GM18867 (cell line): ENCODE measurements around the gene NEGR1.

Source experiments
- ATAC-seq: cut with Tn5 transposase; IDR thresholded peaks from one replicate; pipeline ENCODE4 v1.9.1; 2021; ENCODE audit warnings: mild to moderate bottlenecking, moderate library complexity; ENCODE audit not compliant: unreplicated experiment

The NEGR1 gene

DNA sequence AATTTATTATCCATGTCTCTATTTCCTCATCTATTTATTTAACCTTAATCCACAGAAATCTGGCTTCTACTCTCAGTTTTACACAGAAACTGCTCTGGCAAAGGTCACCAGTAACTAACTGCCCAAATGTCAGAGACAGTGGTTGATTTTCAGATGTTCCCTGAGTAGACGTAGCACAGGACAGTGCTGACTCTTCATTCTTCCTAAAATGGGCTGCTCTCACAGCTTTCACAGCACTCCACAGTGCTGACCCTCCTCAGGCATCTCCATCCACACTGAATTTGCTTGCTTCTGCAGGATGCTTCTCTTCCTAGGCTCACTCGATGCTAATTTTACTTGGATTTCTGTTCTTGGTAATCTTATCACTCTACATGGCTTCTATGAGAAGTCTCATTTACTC lies 693.3 kb downstream of the NEGR1 start:
- no peak for ATAC-seq

- no peak for ATAC-seq
Measured at GRCh38 chr1:71587961-71588360, 694.4 kb downstream of the NEGR1 start.

GRCh38 chr1:71586030-71586429 lies 696.3 kb downstream of the NEGR1 start:
- peak; percentile 56 for ATAC-seq

GRCh38 chr1:71583756-71584155 lies 698.6 kb downstream of the NEGR1 start:
- no peak for ATAC-seq

- ATAC-seq, result no peak
Measured at GRCh38 chr1:71582673-71583072, 699.7 kb downstream of the NEGR1 start.

- ATAC-seq, result no peak
Measured at GRCh38 chr1:71577451-71578131, 704.7 kb downstream of the NEGR1 start.

DNA sequence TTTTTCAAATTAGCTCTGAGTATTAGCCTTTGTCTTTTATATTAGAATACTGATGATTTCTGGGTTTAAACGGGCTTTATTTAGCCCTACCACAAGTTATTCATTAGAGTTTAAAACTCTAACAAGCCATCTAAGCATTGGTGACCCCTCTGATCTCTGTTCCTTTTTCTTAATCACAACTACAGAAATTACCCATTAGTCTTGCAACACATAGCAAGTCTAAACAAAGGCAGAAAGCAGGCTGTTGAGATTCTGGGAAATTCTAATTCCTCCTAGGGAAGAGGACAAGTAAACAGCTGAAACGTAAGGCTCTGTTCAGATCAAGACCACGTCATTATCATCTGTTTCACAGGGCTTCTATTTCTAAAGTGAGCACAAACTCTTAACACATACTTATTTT lies 710.3 kb downstream of the NEGR1 start:
- ATAC-seq, result peak; percentile 61

- ATAC-seq, result no peak
Measured at GRCh38 chr1:71566413-71566812, 715.9 kb downstream of the NEGR1 start.

GRCh38 chr1:71565831-71566230 lies 716.5 kb downstream of the NEGR1 start:
- no peak for ATAC-seq

GRCh38 chr1:71565262-71565661 lies 717.1 kb downstream of the NEGR1 start:
- ATAC-seq, result no peak

DNA sequence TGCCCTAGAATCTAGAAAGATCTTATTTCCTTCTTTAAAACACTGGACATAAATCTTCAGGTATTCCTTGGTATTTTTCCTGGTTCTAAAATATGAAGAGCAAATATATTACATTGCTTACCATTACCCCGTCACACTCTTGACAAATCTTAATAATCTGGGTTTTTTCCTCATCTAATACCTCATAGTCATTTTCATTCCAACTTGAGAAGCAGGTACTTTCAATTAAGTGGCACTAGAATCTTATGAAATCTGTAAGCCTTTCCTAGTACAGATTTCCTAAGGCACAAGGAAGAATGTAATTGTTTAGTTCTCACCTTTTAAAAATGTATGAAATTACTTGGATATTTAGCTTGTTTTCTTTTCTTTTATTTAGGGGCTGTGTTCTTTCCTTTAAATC lies 720.0 kb downstream of the NEGR1 start:
- no peak for ATAC-seq

- ATAC-seq, result no peak
Measured at GRCh38 chr1:71561729-71562128, 720.6 kb downstream of the NEGR1 start.

GRCh38 chr1:71561206-71561605 lies 721.1 kb downstream of the NEGR1 start:
- ATAC-seq, result no peak

DNA sequence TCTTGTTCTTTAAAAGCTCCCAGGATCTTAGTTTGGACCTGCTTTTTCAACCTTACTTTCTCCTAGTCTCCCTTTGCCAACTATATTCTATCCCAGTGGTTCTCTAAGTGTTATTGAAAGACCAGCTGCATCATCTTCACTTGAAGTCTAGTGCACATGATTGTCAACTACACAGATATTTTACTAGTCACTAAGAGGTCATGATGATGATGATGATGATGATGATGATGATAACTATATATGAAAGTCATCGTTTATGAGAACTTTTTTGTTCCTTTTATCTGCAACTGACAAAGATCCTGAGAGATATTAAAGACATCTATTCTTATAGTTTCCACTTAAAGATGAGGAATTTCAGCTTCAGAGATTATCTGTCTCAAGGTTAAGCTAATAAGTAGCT lies 722.5 kb downstream of the NEGR1 start:
- ATAC-seq, result no peak

GRCh38 chr1:71557138-71557537 lies 725.2 kb downstream of the NEGR1 start:
- no peak for ATAC-seq

DNA sequence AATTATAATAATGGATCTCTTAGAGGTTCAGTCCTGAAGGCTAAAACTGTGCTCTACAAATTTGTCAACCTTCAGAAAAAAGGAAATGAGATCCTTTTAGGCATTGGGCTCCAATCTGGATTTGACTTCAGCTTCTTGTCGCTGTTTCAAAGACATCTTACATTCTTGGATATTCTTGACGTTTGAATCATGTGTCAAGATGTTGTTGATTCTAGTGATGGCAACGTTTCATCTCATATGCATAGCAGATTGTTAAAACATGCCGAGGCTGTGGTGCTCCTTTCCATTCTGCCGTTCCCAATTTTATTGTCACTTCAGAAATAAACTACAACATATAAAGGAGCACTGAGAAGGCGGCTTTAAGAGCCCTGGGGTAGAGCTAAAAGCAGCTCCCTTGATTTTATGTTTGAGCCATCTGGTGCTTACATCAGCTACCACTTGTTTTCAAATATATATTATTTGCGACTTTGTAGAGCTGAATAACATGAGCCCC lies 733.9 kb downstream of the NEGR1 start:
- ATAC-seq, result no peak

DNA sequence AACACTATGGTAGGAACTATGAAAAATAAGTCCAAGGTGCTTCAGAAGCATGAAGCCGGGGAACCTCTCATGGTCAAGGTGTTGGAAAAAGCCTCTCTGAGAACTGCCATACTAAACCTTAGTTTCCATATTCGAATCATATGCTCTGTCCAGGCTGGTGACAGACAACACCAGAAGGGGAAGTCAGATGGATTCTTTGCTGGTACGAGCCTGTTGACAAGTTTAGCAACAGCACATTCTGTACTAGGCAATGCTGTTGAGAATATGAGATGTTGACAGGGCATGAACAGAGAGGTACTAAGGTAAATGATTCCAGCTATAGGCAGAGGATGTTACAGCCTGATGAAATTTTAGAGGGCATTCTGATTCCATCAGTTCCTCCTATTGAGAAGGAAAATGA lies 740.2 kb downstream of the NEGR1 start:
- no peak for ATAC-seq

DNA sequence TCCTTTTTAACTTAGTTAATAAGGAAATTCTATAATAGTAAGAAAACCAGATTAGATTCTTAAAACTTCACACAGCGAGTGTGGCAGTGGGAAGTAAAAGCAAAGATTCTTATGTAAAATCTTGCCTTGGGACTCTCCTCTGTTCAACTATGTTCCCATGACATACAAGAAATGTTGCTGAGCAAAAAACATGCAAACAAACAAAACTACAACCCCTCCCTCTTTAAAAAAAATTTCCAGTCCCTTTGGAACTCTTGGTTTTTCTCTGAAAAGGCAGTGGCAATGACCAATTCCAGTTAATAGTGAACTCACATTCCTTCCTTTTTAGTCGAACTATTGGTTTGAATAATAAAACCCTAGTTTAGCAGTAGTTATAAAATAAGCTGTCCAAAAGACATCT lies 748.4 kb downstream of the NEGR1 start:
- no peak for ATAC-seq

DNA sequence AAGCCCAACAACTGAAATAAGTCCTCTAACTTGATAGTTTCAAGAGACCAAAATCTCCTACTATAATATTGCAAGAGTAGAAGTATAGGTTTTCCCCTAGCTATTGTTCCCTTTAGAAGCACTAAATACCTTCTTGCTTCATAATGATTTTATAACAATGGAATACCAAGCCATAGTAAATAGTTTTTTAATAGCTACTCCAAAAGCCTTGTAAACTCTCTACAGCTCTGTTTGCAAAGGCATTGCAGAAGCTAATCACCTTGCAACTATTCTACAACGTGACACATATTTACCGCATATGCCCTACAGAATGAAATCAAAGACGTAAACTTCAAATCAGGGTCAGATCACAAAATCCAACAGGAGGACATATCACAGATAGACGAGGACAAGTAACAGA lies 750.0 kb downstream of the NEGR1 start:
- ATAC-seq, result no peak

- ATAC-seq, result no peak
Measured at GRCh38 chr1:71526824-71527223, 755.5 kb downstream of the NEGR1 start.

DNA sequence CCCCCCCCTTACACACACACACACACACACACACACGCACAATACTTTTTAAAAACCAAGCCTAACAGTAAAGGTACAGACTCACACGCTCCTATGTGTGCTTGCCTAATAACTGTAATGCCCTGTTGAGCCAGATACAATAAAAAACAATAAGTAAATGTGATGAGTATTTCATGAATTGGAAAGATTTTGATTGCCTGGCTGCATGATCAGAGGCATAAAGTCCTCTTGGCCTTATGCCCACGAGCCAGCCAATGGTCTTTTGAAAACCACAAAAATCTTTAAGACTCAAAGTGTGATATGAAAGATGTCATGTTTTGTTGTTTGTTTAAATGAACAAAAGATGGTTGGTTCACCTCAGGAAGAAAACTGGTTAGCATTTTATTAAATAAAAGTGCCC lies 759.6 kb downstream of the NEGR1 start:
- no peak for ATAC-seq

GRCh38 chr1:71521655-71522264 lies 760.6 kb downstream of the NEGR1 start:
- no peak for ATAC-seq

DNA sequence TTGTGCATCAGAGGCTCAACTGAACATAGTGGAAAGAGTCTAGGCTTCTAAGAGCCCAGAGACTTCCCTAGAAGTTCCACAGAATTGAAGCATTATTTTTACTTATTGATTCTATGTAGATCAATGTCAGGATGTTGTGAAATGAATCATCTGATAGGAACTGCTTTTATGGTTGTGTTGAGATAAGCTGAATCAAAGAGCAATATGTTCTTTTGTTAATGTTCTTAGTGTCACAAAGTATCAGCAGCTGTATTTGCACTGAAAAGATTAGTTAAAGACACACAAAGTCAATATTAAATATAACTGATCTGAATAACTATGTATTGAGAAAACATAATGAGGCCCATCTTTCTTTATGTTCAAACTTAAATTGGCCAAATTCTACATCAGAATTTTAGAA lies 770.8 kb downstream of the NEGR1 start:
- ATAC-seq, result no peak
